HG03571 (cell line): ENCODE measurements around the gene ENTPD2.

ENCODE experiments used
- ATAC-seq: cut with Tn5 transposase; IDR thresholded peaks from one replicate; pipeline ENCODE4 v1.9.1; 2021; ENCODE audit not compliant: unreplicated experiment

The ENTPD2 gene

DNA sequence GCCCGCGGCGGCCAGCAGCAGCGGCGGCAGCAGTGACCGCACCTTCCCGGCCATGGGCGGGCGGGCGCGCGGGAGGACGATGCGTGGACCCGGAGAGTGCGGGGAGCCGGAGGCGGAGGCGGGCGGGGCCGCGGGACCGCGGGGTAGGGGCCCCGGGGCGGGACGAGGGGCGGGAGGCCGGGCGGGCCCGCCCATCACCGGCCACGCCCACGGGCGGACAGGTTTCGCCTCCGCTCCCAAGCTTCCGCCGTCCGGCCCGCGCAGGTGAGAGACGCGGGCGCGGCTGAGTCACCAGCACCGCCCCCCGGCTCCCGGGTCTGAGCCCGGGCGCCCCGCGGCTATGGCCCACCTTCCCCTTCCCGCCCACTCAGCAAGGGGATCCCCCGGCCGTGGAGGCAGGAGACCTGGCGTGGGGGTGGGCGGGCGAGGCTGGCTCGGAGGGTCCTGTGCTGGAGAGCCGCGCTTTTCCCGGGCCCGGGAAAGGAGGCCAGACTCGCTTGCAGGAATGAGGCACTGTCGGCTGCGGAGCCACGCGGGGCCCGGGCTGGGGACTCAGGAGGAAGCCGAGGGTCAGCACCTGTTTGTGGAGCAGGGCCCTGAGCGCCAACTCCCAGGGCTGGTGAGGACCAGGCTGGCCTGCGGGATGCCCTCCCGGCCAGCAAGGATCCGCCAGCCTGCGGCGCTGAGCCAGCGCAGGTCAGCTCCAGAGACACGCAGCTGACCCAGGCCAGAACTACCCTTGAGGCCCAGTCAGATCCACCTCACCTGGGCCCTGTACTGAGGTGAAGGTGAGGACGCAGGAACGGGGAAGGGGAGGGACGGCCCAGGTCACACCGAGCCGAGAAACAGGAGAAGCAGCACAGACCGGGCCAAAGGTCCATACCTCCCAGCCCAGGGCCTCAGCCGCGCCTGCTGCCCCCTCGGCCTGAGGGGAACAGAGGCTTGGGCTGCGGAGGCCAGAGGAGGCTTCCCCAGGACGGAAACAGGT lies at the start of gene ENTPD2:
TSS of gene ENTPD2 (minus strand) at position 118 of the 988 bp plus-strand sequence. CDS start at position 54, 64 bp downstream.
- ATAC-seq: no peak

GRCh38 chr9:137103206-137103999 lies 49.5 kb upstream of the ENTPD2 start:
- ATAC-seq: no peak

GRCh38 chr9:137099231-137099630 lies 45.4 kb upstream of the ENTPD2 start:
- ATAC-seq: no peak

DNA sequence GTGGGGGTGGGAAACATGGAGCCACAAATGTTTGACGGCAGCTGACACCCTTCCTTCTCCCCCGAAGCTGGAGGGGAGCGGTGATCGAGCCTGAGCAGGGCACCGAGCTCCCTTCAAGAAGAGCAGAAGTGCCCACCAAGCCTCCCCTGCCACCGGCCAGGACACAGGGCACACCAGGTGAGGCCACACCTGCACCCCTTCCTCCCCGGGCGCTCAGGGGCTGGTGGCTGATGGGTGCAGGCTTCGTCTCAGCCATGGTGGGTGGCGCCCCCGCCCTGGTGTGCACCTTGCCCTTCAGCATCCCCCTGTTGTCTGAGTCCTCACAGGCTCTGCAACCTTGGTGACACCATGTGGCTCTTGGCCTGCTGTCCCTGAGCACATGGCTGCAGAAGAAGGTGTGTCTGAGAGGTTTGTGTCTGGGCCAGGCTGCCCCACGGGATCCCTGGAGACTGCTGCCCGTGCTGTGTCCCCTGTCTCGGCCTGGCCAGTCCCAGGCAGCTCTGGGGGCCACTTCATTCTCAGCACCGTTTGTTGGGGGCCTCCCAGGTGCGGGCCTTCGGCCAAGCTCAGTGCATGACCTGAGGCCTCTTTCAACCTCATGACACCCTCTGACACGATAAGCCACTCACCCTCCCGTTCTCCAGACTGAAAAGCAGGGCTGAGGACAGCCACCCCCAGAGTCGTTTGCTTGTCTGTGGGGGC lies 44.1 kb upstream of the ENTPD2 start:
- ATAC-seq: no peak

- no peak for ATAC-seq
Observed at GRCh38 chr9:137096785-137097546, 43.1 kb upstream of the ENTPD2 start.

GRCh38 chr9:137095664-137096517 lies 42.0 kb upstream of the ENTPD2 start:
- ATAC-seq: peak; percentile 54

DNA sequence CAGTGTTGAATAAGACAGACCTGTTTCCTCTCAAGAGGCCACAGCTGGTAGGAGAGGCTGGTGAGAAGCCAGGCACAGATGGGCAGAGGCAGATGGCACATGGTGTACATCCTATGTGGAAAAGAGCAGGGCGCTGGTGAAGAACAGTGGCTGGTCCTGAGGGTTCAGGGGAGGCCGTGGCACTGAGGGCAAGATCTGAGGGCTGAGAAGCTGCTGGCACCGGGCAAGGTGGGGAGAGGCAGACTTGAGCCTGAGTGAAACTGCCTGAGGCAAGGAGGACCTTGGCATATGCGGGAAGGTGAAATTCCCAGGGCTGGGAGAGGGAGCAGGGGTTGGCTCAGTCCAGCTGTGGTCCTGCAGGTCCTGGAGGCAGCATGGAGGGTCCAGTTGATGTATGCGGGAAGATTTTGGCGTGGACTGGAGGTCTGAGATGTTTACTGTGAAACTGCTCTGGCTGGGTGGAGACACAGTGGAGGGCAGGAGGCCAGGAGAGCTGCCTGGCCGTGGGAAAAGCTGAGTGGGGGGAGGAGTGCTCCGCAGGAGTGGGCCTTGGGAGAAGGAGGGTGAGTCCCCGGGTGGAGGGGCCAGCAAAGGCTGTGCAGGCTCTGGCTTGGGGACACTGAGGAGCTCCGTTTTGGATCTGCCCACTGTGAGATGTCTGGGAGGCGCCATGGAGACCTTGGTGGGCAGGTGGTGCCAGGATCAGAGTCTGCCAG lies 35.5 kb upstream of the ENTPD2 start:
- no peak for ATAC-seq

DNA sequence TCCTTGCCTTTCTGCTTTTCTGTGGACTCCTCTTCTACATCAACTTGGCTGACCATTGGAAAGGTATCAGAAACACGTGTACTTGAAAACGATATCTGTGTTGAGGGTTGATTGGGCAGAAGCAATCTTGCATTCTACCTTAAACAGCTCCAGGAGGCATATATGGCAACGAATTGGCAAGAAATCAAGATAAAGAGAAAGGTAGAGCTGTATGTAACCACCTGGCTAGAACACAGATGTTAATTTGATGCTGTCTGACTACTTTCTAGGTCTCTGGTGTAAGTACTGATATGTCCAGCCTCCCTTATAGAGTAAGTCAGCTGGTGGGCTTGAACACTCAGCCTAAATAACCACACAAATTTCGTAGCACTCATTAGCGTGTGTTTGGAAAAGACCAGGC lies 34.3 kb upstream of the ENTPD2 start:
- ATAC-seq: no peak

DNA sequence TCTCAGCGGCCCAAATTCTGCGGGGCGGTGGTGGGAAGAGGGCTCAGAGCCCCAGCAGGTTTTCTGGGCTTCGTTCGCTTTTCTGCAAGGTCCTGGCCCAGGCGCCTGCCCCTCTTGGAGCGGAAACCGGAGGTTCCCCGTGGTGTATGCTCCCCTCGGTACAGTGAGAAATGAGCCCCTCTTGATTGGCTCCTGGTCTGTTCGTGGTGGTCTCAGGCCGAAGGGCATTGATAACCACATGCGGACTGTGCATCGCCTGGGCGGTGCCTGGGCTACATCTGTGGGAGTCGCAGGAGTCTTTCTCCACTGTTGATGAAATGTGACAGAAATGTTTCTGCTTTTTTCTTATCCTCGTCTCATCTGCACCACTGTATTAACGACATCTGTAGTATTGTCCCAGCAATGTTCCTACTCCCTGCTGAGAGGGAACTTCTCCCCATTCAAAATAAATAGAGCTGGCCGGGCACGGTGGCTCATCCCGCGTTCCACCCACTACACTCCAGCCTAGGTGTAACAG lies 33.6 kb upstream of the ENTPD2 start:
- ATAC-seq: peak; percentile 2

DNA sequence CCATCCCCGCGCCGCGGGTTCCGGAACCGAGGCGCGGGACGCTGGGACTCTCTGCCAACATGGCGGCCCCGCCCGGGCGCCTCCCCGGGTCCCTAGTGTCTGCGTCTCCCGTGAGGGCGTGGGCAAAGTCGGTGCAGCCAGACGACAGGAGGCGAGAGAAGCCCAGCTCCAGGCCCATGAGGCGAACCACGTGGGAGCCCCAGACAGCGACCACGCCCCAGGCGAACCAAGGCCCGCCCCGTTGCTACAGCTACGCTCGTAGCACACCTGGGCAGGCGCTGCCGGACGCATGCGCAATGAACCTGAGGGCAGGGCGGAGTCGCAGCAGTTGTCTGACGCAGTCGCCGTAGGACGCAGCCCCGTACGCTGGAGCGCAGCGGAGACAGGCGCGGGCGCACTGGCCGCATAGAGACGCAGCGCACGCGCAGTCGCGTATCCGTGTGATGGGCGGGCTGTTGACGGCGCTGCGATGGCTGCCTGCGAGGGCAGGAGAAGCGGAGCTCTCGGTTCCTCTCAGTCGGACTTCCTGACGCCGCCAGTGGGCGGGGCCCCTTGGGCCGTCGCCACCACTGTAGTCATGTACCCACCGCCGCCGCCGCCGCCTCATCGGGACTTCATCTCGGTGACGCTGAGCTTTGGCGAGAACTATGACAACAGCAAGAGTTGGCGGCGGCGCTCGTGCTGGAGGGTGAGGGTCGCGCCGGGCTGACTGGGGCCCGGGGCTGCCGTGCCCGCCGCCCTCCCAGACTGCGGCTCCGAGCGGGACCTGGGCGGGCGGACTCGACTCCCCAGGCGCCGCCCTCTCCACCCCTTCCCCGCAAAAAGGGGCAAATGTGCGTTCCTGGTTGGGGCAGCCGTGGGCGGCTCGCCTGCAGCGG lies 32.9 kb upstream of the ENTPD2 start, which contains the start of gene MAN1B1:
TSS of gene MAN1B1 (plus strand) at position 455 of the 878 bp plus-strand sequence. CDS start at position 470, 15 bp downstream.
- peak; percentile 65 for ATAC-seq

DNA sequence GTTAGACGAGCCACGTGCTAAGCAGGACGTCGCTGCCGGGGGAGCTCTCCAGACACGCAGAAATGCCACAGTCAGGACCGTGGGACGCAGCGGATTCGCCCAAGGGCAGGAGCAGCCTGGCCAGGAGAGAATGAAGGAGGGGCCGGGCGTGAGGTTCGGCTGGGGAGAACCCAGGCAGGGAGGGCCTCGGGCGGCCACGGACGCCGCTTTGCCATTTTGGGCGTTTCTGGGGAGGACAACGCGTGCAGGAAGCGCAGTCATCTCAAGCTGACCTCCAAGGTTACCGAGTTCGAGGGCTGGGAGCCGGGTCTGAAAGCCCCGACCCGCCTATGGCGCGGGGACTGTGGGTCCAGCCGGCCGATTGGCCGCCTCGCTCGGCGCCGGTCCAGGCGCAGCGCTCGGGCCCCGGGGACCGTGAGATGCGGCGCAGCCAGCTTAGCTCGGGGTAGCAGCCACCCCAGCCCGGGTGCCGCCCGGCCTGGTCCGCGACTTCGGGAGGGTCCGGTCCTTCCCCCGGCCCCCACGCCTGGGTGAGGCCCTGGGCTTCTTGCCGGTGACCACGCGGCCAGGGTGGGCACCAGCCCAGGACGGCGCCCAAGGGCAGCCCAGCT lies 32.2 kb upstream of the ENTPD2 start:
- ATAC-seq: peak; percentile 7

DNA sequence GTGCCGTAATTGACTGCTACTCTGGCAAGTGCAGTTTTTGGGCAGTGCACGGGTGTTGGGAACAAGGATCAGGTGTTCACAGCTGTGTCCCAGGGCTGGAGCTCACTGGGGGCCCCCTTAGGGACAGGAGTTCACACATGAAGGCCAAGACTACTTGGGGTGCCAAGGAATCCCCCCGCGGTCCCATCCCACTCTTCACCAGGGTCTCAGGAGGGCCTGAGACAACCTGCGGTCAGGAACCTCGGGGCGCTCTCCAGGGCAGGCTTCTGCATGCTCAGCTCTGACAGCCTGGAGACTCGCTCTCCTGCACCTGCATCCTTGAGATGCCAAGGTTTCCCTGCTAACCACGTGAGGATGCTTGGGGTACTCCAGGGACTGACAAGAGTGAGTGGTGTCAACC lies 30.7 kb upstream of the ENTPD2 start:
- ATAC-seq: no peak

- no peak for ATAC-seq
Observed at GRCh38 chr9:137083394-137084004, 29.6 kb upstream of the ENTPD2 start.

GRCh38 chr9:137082925-137083290 lies 29.0 kb upstream of the ENTPD2 start:
- ATAC-seq: no peak

DNA sequence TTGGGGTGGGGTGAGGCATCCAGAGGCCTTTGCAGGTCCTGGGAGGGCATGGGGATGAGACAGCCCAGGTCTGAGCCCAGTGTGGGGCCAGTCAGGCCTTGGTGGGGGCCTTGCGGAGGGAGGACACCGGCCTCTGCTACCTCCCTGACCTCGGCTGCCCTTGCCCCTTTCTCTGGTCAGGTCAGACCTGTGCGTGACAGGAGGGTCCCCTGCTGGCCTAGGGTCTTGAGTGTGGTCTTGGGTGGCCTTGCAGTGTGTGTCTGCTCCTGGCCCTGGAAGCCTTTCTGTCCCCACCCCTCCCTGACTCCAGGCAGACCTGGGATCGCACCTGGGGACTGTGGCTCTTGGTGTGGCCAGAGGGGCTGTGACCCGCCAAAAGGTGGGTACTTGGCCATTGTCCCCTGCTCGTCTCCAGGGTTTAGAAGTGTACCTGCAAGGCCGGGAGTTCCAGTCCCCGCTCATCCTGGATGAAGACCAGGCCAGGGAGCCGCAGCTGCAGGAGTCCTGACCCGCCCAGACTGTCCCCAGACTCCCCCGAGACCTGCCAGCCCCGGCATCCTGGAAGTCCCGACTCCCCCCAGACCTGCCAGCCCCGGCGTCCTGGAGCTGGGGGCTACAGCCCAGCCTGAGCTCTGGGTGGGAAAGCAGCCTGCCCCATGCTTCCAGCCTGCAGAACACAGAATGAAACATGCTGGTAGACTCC lies 28.5 kb upstream of the ENTPD2 start:
- ATAC-seq: no peak
